NCI-H524 treated with DMSO at 0.1 percent for 48 hours (cell line): Measurements from ENCODE around the gene TRIM10.
"Not testable (repeated sequence)": the region's sequence is repeated elsewhere in the genome, so short reads cannot be mapped to it uniquely, and the experiment has no call there.

Source experiments
- DNase-seq: peaks from one replicate; lab custom pipeline; 2025; lab: John Stamatoyannopoulos, UW

Gene TRIM10

DNA sequence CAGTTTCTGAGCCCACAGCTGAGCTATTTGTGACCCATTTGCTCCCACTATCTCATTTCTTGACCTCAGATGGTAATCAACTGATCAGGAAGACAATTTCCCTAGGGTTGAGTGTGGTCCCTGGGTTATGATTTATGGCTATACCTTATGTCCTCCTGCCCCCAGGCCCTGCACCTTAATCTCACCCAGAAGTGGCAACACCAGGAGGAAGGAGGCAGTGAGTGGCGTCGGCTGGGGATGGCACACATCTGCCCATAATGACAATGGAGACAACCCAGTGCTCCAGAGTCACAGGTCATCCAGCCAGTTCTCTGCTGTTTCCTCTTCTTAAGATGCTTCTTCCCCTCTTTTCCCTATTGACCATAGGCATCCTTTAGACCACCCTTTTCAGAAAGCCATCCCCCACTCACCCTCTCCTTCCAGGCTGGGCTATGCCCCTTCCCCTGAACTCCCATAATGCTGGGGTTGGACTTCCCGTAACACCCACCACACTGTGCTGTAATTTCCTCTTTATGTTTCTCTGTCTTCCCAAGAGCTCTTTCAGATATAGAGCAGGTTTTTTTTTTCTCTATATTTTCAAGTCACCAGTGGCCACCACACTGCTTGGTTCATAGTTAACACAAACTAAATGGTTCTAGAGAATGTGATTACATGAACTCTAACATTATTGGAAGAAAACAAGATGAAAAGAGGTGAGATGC is 8.0 kb downstream of the TRIM10 start:
- no peak for DNase-seq

DNA sequence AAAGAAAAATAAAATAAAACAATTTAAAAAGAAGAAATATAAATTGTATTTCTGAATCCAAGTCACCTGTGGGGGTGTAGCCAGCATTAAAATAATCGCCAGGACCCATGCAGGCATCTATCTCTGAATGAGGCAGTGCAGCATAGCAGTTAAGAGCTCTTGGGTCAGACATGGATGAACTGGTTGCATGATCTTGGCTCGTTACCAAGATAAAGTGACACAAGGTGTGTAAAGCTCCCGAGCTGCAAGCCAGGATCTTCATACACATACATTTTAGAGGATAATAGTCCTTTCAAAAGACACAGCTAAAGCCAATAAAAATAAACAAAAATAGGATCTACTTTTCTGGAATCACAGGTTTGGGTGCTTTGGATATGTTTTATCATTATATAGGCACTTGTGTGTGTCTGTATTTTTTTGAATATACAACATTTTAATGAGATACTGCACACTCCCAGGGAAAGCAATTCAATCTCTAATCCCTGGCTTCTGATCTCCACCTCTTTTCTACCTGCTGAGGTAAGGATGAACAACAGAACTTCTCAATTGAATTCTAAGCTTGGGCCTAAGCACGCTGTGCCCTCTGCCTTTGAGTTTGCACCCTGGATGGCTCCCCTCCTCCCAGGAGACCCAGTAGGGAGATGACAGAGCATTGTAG is 8.9 kb downstream of the TRIM10 start:
- DNase-seq = no peak

- no peak for DNase-seq
These were observed 9.4 kb downstream of the TRIM10 start for GRCh38 chr6:30151580-30151979.

DNA sequence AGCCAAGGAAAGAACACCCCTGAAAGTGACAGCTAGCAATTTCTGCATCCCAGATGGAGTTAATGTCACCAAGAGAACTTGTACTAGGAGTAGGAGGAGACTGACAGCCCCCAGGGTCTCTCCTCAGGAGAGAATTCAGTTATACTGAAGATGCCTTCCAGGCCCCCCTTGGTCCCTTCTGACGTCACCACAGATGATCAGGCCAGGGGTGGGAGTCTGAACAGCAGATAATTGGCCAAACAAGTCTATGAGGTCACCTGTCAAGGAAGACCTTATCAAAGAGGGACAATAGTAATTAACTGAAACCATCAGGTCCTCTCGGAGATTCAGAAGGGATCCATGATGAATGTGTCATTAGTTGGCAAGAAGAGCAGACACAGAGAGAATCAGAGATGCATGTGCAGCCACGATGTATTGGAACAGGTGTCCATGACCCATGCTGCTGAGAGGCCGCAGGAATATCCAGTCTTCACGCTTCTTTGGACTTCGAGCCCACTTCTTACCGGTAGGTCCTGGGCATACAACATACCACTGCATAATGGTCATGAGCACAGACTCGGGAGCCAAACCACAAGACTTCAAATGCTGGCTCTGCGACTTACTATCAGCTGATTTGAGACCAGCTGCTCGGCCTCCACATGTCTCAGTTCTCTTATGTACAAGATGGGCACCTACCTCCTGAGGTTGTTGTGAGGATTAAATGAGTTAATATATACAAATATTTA is 10.2 kb downstream of the TRIM10 start:
- DNase-seq = no peak

- no peak for DNase-seq
These were observed 11.0 kb downstream of the TRIM10 start for GRCh38 chr6:30149858-30150550.

GRCh38 chr6:30149234-30149633 is 11.8 kb downstream of the TRIM10 start:
- DNase-seq = no peak

DNA sequence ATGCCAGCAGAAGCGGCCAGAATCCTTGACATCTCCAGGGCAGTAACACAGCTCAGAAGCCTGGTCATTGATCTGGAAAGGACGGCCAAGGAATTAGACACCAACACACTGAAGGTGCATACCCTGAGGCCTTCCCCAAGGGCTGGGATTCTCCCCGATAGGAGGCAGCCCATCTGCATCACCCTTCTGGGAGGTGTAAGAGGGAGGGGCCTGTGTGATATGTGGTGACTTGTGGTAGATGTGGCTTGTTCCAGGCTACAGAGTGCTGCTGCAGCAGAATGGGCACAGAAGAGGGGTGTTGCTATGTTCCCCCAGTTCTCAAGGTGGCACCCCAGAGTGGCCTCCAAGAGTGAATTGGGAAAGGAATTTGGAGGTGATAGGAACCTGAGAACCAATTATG is 13.9 kb downstream of the TRIM10 start:
- no peak for DNase-seq

- no peak for DNase-seq
These were observed 15.2 kb downstream of the TRIM10 start for GRCh38 chr6:30145818-30146217.

GRCh38 chr6:30144811-30145210 is 16.2 kb downstream of the TRIM10 start:
- no peak for DNase-seq

- no peak for DNase-seq
These were observed 17.2 kb downstream of the TRIM10 start for GRCh38 chr6:30143780-30144179.

DNA sequence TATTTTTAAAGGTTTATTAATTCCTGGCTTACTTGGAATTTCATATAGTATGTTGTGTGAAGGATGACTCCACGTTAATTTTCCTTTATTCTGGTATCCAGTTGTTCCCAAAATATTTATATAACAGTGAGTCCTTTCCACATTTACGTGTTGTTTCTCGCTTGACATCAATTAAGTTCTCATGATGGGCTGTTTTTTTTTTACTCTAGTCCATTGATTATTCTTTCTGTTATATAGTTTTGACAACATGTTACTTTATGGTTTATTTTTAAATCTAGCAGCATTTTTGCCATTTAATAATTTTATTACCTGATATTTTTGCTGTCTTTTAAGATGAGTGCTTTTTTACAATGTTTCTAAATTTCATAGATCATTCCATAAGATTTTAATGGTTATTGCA is 18.3 kb downstream of the TRIM10 start:
- no peak for DNase-seq

- not testable (repeated sequence) for DNase-seq
These were observed 20.8 kb downstream of the TRIM10 start for GRCh38 chr6:30140240-30140639.

DNA sequence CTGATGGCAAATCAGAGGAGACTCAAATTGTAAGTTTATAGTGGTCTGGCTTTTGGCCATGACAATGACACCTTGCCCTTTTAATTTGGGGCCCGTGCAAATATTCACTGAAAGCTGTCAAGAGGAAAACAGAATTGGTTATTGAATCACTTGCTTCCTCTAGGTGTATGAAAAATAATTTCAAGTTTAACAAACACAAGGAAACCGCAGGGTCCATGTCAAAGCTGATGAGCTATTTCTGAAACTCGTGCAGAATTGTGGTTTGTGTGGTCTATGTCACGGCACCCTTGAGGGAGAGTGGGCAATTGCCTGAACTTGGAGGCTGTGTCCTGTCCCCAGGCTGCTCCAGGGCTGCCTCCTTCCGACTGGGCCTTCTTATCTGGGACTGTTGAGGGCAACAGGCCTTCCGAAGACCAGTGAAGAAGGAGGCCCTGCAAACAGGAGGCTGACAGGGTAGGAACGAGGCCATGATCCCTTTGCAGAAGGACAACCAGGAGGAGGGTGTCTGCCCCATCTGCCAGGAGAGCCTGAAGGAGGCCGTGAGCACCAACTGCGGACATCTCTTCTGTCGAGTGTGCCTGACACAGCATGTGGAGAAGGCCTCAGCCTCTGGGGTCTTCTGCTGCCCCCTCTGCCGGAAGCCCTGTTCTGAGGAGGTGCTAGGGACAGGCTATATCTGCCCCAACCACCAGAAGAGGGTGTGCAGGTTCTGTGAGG is 24.3 kb downstream of the TRIM10 start:
- no peak for DNase-seq

DNA sequence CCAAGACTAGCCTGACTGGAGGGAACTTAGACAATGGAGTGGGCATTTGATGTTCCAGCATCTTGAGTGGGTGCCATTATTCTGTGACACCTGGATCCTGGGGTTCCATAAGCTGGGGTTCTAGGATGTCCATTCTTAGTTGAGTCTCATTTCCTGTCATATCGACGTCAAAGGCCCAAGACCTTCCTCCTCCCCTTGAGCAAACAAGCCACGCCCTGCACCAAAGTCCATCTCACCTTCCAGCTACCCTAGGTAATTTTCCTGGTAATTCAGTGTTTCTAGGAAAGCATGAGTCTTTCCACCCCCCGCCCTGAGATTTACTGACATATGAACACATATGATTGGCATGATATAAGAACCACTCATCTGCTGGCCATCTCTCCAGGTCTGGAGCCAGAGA is 25.3 kb downstream of the TRIM10 start, which contains the start of gene TRIM40:
Gene TRIM40 (plus strand): TSS at position 384 of the 400 bp plus-strand sequence. CDS start 897 bp downstream, outside the sequence.
- no peak for DNase-seq

GRCh38 chr6:30135147-30135546 is 25.9 kb downstream of the TRIM10 start:
- DNase-seq = no peak

DNA sequence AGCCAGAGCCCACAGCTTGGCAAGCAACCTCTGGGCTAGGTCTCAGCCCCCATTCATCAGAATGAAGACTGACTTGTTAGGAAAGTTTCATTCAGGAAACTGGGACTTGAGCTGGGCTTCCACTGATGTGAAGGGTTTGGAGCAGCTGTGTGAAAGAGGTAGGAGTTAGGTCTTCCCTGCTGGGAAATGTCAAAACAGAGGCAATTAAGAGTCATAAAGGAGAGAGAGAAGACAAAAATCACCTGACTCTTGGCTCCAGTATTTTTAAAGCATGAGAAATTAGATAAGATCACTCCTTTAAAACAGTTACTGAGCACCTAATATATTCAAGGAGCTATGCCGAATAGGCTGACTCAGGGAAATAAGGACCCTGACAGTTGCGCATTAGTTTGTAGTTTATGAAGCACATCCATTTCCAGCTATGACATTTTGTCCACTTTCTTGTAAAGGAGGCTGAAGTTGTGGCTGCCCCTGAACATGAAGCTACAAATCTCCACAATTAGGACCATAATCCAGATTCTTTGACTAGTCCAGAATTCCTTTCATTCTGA is 29.0 kb downstream of the TRIM10 start:
- DNase-seq = no peak

- no peak for DNase-seq
These were observed 29.8 kb downstream of the TRIM10 start for GRCh38 chr6:30130887-30131862.

GRCh38 chr6:30130179-30130679 is 30.8 kb downstream of the TRIM10 start:
- DNase-seq = no peak

GRCh38 chr6:30129265-30130178 is 31.5 kb downstream of the TRIM10 start:
- DNase-seq = no peak
